ENCODE measurements around the gene BAG5.

BAG5 gene

DNA sequence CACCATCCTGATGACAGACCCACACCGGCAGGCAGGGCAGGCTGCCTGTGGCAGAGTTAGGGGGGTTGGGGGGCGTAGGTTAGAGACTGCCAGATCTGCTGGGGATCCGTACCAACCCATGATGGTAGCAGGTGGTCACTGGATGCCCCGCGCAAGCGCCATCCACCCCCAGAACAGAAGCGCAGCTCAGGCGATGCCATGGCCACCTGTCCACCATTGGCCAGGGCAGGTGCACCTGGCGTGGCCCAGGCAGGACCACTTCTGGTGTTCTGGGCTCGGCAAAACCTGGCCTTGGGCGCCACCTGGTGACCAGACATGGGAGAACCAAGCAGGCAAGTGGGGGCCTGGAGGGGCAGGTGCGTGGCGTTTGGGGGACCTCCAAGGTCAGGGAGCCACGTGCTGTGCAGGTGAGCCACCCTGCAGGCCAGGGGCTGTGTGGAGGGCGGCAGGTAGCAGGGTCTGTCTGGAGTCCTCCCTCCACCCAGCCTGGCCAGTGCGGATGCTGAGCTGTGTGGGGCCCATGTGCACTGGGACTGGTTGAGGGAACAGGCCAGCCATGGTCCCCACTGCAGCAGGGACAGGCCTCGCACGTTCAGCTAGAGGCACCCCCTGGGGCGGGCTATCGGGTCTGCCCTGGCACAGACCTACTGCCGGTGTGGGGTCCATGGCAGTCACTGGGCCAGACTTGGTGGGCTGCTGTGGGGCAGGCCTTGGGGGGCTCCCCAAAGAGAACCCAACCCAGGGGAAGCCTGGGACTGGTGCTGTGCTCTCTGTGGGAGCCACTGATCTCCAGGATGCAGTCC is 15.6 kb downstream of the BAG5 start:
- no peak for DNase-seq

GRCh38 chr14:103545915-103546651 is 16.4 kb downstream of the BAG5 start:
- DNase-seq: no peak

DNA sequence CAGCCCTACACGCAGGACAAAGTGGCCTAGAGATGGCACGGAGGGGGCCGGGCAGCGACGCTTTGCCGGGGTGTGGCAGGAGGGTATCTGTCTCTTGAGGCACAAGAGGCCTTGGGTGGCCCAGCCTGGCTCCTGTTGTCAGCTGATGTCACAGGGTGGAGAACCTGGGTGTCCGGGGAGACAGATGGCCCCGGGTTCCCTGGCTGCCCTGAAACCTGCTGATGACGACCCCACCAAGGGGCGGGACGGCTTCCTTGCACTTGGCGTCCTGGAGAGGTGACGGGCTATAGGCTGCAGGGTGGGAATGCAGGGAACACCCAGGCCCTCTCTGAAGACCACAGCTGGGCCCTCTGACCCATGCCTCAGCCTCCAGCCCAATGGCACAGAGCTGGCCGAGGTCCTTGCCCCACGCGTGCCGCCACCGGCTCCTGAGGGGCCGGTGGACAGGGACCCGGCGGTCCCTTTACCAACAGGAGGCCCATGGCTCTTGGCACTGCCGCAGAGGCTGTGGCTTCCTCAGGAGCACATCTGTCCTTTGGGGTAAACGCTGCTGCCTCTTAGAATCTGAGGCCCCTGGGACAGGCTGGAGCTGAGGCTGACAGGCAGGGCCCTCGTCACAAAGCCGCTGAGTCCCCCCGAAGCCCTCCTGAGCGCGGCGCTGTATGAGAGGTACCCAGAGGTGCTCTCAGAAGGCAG is 17.1 kb downstream of the BAG5 start:
- DNase-seq: no peak

- DNase-seq: no peak
Measured at GRCh38 chr14:103544388-103545218, 17.9 kb downstream of the BAG5 start.

- no peak for DNase-seq
Measured at GRCh38 chr14:103543721-103544387, 18.6 kb downstream of the BAG5 start.

DNA sequence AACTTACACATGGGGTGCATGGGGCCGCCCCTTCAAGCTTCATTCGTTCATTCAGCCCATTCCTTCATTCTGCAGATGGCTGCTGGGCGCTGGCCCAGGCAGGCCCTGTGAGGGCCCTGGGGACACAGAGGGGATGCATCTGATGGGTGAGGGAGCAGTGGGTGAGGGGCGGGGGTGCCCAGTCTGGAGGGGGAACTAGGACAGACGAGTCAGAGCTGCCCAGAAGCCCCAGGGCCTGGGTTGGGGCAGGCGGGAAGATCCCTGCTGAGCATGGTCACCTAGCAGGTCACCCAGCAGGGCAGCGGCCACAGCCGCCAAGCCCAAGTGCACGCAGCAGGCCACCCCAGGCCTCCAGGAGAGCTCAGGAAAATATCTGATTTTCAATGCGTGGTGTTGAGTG is 19.3 kb downstream of the BAG5 start:
- DNase-seq: no peak

- no peak for DNase-seq
Measured at GRCh38 chr14:103542605-103543088, 19.8 kb downstream of the BAG5 start.

- no peak for DNase-seq
Measured at GRCh38 chr14:103541709-103542604, 20.5 kb downstream of the BAG5 start.

DNA sequence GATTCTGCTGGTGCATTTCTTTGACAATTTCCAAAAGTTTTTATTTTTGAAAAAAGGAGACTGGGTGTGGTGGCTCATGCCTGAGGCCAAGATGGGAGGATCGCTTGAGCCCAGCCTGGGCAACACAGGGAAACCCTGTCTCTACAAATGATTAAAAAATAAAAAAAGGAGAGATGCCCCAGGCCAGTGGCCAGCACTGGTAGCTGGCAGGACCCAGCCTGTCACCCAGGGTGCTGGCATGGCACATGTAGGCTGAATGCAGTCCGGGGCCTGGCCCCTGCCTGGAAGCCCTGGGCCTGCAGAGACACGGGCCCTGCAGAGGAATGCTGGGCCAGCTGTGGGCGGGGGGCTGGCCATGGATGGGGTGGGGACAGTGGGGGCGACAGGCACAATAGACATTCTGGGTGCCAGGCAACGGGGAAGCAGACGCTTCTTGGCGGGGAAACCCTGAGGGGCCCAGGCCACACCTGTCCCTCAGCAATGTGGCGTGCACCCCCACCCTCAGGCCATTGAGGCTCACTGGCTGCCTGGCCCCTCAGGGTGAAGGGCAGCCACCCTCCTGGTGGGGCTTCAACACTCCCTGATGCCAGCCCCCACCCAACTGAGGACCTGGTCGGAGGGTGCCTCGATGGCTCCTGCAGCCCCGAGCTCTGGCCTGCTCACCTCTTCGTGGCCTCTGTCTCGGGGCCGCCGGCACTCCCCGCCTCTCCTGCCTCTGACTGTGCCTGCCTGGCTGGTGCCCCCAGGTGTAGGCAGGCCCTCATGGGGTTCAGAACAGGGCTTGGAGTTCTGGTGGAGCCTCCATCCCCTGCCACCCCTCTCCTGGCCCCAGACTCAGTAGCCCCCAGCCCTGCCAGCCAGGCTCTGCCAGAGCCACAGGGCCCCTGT is 21.4 kb downstream of the BAG5 start:
- no peak for DNase-seq

DNA sequence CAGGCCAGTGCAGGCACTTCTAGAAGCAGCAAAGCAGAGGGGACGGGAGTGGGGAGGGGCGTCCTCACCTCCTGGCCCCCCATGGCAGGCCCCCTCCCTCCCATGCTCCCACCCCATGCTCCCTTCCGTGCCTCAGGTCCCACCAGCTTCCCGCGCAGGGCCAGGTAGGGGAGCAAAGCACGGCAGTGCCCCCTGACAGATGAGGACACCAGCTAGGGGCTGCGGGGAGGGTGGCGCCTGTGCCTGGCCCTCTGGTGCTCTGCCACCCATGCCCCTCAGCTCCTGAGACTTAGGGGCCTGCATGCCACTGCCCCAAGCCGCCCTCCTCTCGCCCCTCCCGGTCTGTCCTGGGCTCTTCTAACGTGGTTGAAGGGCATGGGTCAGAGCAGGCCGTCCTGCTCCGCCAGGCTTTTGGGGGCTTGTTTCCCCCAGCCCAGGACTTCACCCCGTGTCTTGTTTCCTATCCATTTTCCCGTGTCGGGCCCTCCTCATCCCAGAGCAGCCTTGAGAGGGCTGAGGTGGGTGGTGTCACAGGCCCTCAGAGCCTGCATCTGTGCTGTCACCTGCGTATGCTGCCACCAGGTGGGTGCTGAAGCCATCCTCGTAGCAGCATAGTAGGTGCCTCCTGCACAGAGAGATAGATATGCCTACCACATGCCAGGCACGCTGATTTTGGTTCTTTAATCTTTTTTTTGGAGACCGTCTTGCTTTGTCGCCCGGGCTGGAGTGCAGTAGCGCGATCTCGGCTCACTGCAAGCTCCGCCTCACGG is 23.2 kb downstream of the BAG5 start:
- no peak for DNase-seq

- DNase-seq: no peak
Measured at GRCh38 chr14:103538291-103539055, 24.0 kb downstream of the BAG5 start.

- DNase-seq: no peak
Measured at GRCh38 chr14:103537175-103537990, 25.1 kb downstream of the BAG5 start.

DNA sequence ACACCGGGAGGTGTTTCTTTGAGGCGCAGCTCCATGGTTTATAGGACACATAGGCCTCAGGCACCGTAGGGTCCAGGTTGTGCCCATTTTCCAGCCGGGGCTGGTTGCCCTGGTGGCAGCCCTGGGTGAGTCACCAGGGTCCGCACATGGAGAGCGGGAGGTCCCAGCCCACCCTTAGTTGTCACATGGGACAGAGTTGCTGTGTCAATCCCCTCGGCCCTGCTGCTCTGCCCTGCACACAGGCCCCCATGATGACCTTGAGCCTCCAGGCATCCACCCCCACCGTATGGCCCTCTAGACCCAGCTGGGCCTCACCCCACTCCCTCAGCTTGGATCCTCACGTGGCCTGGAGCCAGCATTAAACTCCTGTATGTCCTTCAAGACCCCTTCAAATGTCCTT is 25.8 kb downstream of the BAG5 start:
- DNase-seq: no peak

DNA sequence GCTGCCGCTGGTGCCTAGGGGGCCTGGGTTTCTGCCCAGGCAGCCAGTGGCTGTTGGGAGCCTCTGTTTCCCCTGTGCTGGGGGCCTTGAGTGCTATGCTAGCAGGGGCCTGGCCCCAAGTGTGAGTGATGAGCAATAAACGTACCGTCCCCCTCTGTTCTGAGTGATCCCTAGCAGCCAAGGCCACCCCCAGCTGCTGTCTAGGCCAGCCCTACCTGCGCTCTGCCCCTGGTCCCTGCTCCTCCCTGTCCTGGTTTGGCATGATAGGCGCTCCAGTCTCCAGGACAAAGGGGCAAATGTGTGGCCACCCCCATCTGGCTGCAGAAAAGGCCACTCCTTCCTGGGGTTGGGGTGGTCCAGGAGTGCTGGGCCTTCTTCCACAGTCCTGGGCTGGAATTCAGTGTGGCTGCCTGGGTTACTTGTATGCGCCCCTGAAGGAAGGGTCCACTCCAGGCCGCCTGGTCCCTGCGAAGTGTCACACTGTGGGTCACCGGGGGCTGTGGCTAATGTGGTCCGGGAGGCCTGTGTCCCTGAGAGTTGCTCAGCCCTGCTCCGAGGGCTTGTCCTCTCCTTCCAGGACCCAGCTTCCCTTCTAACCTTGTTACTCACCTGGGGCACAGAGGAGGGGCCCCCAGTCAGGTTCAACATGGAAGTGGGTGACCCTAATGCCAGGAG is 26.4 kb downstream of the BAG5 start:
- DNase-seq: no peak

- DNase-seq: no peak
Measured at GRCh38 chr14:103535081-103535890, 27.2 kb downstream of the BAG5 start.

DNA sequence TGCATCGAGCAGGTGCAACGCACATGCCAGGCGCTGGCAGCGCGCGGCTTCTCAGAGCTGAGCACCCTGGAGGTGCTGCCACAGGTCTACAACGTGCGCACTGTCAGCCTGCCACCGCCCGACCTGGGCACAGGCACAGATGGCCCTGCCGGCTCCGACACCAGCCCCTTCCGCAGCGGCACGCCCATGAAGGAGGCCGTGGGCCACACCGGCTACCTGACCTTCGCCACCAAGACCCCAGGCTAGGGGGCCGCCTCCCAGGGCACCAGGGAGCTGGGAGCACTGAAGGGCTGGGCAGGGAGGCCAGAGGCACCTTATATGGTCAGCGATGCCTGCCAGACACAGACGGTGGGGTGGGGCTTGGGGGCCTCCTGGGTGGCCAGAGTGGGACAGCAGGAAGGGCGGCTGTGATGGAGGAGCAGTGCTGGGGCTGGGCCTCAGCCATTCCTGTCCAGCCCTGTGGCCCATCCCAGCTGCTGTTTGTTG is 27.8 kb downstream of the BAG5 start:
- no peak for DNase-seq
